ENCODE data around the gene LRG1. TPM values are rescaled to one million over a fixed set of nuclear protein-coding genes. Genes with fewer than 3 reads are reported as not detected.

Gene LRG1
- total RNA-seq, 1 experiment from 2014 or later, result 0.10 TPM

GRCh38 chr19:4507150-4507452 is 32.7 kb downstream of the LRG1 start:
- Histone ChIP-seq H3K4me3 (ENCODE audit: insufficient read depth, low read depth, low read length) (no peak overlapping the region), H3K36me3 (replicated peaks; ENCODE audit: control insufficient read depth, insufficient read depth, low read length) (peaks cover 4% of the 10 kb centered on the region), H3K27me3 (ENCODE audit: control insufficient read depth, insufficient read depth, low read length) (peaks cover 5% of the 10 kb centered on the region)
- no peak for DNase-seq

GRCh38 chr19:4506449-4507149 is 33.2 kb downstream of the LRG1 start:
- Histone ChIP-seq H3K27me3 (ENCODE audit: control insufficient read depth, insufficient read depth, low read length) (peaks cover 2% of the 10 kb centered on the region), H3K4me3 (ENCODE audit: insufficient read depth, low read depth, low read length) (no peak overlapping the region), H3K36me3 (replicated peaks; ENCODE audit: control insufficient read depth, insufficient read depth, low read length) (peaks cover 4% of the 10 kb centered on the region)
- DNase-seq, result peak; percentile 47

GRCh38 chr19:4505570-4506448 is 34.0 kb downstream of the LRG1 start:
- peaks cover 2% of the 10 kb centered on the region for H3K27me3 ChIP-seq (ENCODE audit: control insufficient read depth, insufficient read depth, low read length)
- peak; percentile 53 for DNase-seq

GRCh38 chr19:4504891-4505569 is 34.8 kb downstream of the LRG1 start:
- DNase-seq, result peak; percentile 60
- Histone ChIP-seq H3K4me3 (ENCODE audit: insufficient read depth, low read depth, low read length) (no peak overlapping the region), H3K36me3 (replicated peaks; ENCODE audit: control insufficient read depth, insufficient read depth, low read length) (peaks cover 4% of the 10 kb centered on the region), H3K27me3 (ENCODE audit: control insufficient read depth, insufficient read depth, low read length) (peaks cover 2% of the 10 kb centered on the region; the same call in 1 of the 2 replicates)

More at GRCh38 chr19:4505570-4506448, 34.0 kb downstream of the LRG1 start:
- Histone ChIP-seq H3K4me3 (ENCODE audit: insufficient read depth, low read depth, low read length) (no peak overlapping the region), H3K36me3 (replicated peaks; ENCODE audit: control insufficient read depth, insufficient read depth, low read length) (peaks cover 4% of the 10 kb centered on the region)

- no peak overlapping the region for H3K4me3 ChIP-seq (ENCODE audit: insufficient read depth, low read depth, low read length)
- H3K27me3 ChIP-seq (ENCODE audit: control insufficient read depth, insufficient read depth, low read length), result 0 out of 2 replicates have a peak, but pooled peaks cover 2% of the 10 kb centered on the region
- peak; percentile 65 for DNase-seq
- peaks cover 4% of the 10 kb centered on the region for H3K36me3 ChIP-seq (replicated peaks; ENCODE audit: control insufficient read depth, insufficient read depth, low read length)
Measured at GRCh38 chr19:4504297-4504701, 35.5 kb downstream of the LRG1 start.

GRCh38 chr19:4503825-4504170 is 36.0 kb downstream of the LRG1 start:
- 0 out of 2 replicates have a peak, but pooled peaks cover 2% of the 10 kb centered on the region for H3K27me3 ChIP-seq (ENCODE audit: control insufficient read depth, insufficient read depth, low read length)
- H3K4me3 ChIP-seq (ENCODE audit: insufficient read depth, low read depth, low read length), result no peak overlapping the region
- H3K36me3 ChIP-seq (replicated peaks; ENCODE audit: control insufficient read depth, insufficient read depth, low read length), result peaks cover 4% of the 10 kb centered on the region
- peak; percentile 53 for DNase-seq

GRCh38 chr19:4503132-4503824 is 36.6 kb downstream of the LRG1 start:
- Histone ChIP-seq H3K27me3 (ENCODE audit: control insufficient read depth, insufficient read depth, low read length) (no peaks in the 10 kb centered on the region), H3K36me3 (replicated peaks; ENCODE audit: control insufficient read depth, insufficient read depth, low read length) (peaks cover 4% of the 10 kb centered on the region), H3K4me3 (ENCODE audit: insufficient read depth, low read depth, low read length) (no peak overlapping the region)
- peak; percentile 67 for DNase-seq

GRCh38 chr19:4502282-4503131 is 37.3 kb downstream of the LRG1 start:
- peaks cover 10% of the 10 kb centered on the region for H3K36me3 ChIP-seq (replicated peaks; ENCODE audit: control insufficient read depth, insufficient read depth, low read length)
- peak; percentile 56 for DNase-seq

GRCh38 chr19:4501691-4502090 is 38.1 kb downstream of the LRG1 start:
- H3K27me3 ChIP-seq (ENCODE audit: control insufficient read depth, insufficient read depth, low read length), result no peaks in the 10 kb centered on the region
- DNase-seq, result peak; percentile 60
- no peak overlapping the region for H3K4me3 ChIP-seq (ENCODE audit: insufficient read depth, low read depth, low read length)
- H3K36me3 ChIP-seq (replicated peaks; ENCODE audit: control insufficient read depth, insufficient read depth, low read length), result peaks cover 11% of the 10 kb centered on the region

More at GRCh38 chr19:4502282-4503131, 37.3 kb downstream of the LRG1 start:
- Histone ChIP-seq H3K4me3 (ENCODE audit: insufficient read depth, low read depth, low read length) (no peak overlapping the region), H3K27me3 (ENCODE audit: control insufficient read depth, insufficient read depth, low read length) (no peaks in the 10 kb centered on the region)

GRCh38 chr19:4500841-4501591 is 38.8 kb downstream of the LRG1 start:
- Histone ChIP-seq H3K36me3 (replicated peaks; ENCODE audit: control insufficient read depth, insufficient read depth, low read length) (peaks cover 12% of the 10 kb centered on the region), H3K4me3 (ENCODE audit: insufficient read depth, low read depth, low read length) (no peak overlapping the region), H3K27me3 (ENCODE audit: control insufficient read depth, insufficient read depth, low read length) (no peaks in the 10 kb centered on the region)
- DNase-seq, result peak; percentile 64

GRCh38 chr19:4499855-4500254 is 40.0 kb downstream of the LRG1 start:
- Histone ChIP-seq H3K27me3 (ENCODE audit: control insufficient read depth, insufficient read depth, low read length) (no peaks in the 10 kb centered on the region), H3K4me3 (ENCODE audit: insufficient read depth, low read depth, low read length) (no peak overlapping the region), H3K36me3 (replicated peaks; ENCODE audit: control insufficient read depth, insufficient read depth, low read length) (peaks cover 10% of the 10 kb centered on the region)
- DNase-seq, result peak; percentile 52

- DNase-seq, result peak; percentile 45
- Histone ChIP-seq H3K4me3 (ENCODE audit: insufficient read depth, low read depth, low read length) (no peak overlapping the region), H3K27me3 (ENCODE audit: control insufficient read depth, insufficient read depth, low read length) (no peaks in the 10 kb centered on the region), H3K36me3 (replicated peaks; ENCODE audit: control insufficient read depth, insufficient read depth, low read length) (peaks cover 10% of the 10 kb centered on the region)
Measured at GRCh38 chr19:4499318-4499717, 40.5 kb downstream of the LRG1 start.

GRCh38 chr19:4498694-4499093 is 41.1 kb downstream of the LRG1 start:
- no peaks in the 10 kb centered on the region for H3K27me3 ChIP-seq (ENCODE audit: control insufficient read depth, insufficient read depth, low read length)
- H3K4me3 ChIP-seq (ENCODE audit: insufficient read depth, low read depth, low read length), result no peak overlapping the region
- peaks cover 10% of the 10 kb centered on the region for H3K36me3 ChIP-seq (replicated peaks; ENCODE audit: control insufficient read depth, insufficient read depth, low read length)
- peak; percentile 42 for DNase-seq
